GM23338 (cell line): Measurements from ENCODE around the gene TTLL8. TPM values are rescaled to one million over a fixed set of nuclear protein-coding genes. Genes with fewer than 3 reads are reported as not detected.
A peak's percentile ranks its signal among the peaks of the same experiment; 100 is the strongest.

Source experiments
- ATAC-seq: fragments of 200-7000 bp; cut with Tn5 transposase; 3 replicates; pipeline ENCODE4 v1.9.1; 2020
- DNase-seq: peaks from one replicate; pipeline ENCODE4 v3.0.0-alpha.2; 2015; ENCODE audit warnings: low spot score
- H2AFZ ChIP-seq: fragments of 200-600 bp; sonication (generic); 2 replicates; pipeline ENCODE4 v1.8.0; 2016; ENCODE audit warnings: antibody characterized with exemption, mild to moderate bottlenecking, moderate library complexity
- H3F3A ChIP-seq: fragments of 200-600 bp; sonication (generic); replicated peaks from 2 replicates; pipeline ENCODE4 v1.8.0; 2017; ENCODE audit warnings: antibody characterized with exemption, mixed run types, low read depth
- H3K27ac ChIP-seq: fragments of 200-600 bp; sonication (generic); 2 replicates; pipeline ENCODE4 v1.6.1; 2016; ENCODE audit warnings: low read depth
- H3K27me3 ChIP-seq: fragments of 200-600 bp; sonication (generic); 2 replicates; pipeline ENCODE4 v1.8.0; 2016; ENCODE audit warnings: mild to moderate bottlenecking, mixed run types, moderate library complexity; ENCODE audit not compliant: insufficient read depth
- H3K36me3 ChIP-seq: fragments of 200-600 bp; sonication (generic); 2 replicates; pipeline ENCODE4 v1.8.0; 2016; ENCODE audit warnings: mild to moderate bottlenecking; ENCODE audit not compliant: insufficient read depth
- H3K4me1 ChIP-seq: fragments of 200-600 bp; sonication (generic); 2 replicates; pipeline ENCODE4 v1.8.0; 2016; ENCODE audit warnings: mild to moderate bottlenecking, moderate library complexity; ENCODE audit not compliant: insufficient read depth
- H3K4me2 ChIP-seq: fragments of 200-600 bp; sonication (generic); 2 replicates; pipeline ENCODE4 v1.7.1; 2017; ENCODE audit warnings: mixed run types
- H3K4me3 ChIP-seq: fragments of 200-600 bp; sonication (generic); 2 replicates; pipeline ENCODE4 v1.6.1; 2016; ENCODE audit warnings: mixed run types
- H3K79me2 ChIP-seq: fragments of 200-600 bp; sonication (generic); replicated peaks from 2 replicates; pipeline ENCODE4 v1.8.0; 2017; ENCODE audit warnings: mild to moderate bottlenecking; ENCODE audit not compliant: insufficient read depth
- H3K9me2 ChIP-seq: fragments of 200-600 bp; sonication (generic); 2 replicates; pipeline ENCODE4 v1.8.0; 2017; ENCODE audit not compliant: insufficient read depth
- H4K20me1 ChIP-seq: fragments of 200-600 bp; sonication (generic); replicated peaks from 2 replicates; pipeline ENCODE4 v1.8.0; 2017; ENCODE audit warnings: mild to moderate bottlenecking; ENCODE audit not compliant: insufficient read depth
- H3K27ac Mint-ChIP-seq: 2 replicates; pipeline ENCODE4 v1.8.0; 2020; ENCODE audit warnings: inconsistent platforms, mild to moderate bottlenecking, moderate library complexity, mixed read lengths
- H3K27me3 Mint-ChIP-seq: 3 replicates; pipeline ENCODE4 v1.8.0; 2022; ENCODE audit warnings: low read depth, mild to moderate bottlenecking, moderate library complexity, mixed read lengths, inconsistent platforms; ENCODE audit not compliant: insufficient read depth, poor library complexity
- H3K36me3 Mint-ChIP-seq: 3 replicates; pipeline ENCODE4 v1.8.0; 2021; ENCODE audit warnings: low read depth, mild to moderate bottlenecking, inconsistent platforms, moderate library complexity, mixed read lengths
- H3K4me1 Mint-ChIP-seq: 3 replicates; pipeline ENCODE4 v1.8.0; 2020; ENCODE audit warnings: mild to moderate bottlenecking, inconsistent platforms, mixed read lengths
- H3K4me3 Mint-ChIP-seq: 3 replicates; pipeline ENCODE4 v1.8.0; 2021; ENCODE audit warnings: moderate library complexity, mild to moderate bottlenecking, inconsistent platforms, mixed read lengths
- H3K9me3 Mint-ChIP-seq: 3 replicates; pipeline ENCODE4 v1.8.0; 2020; ENCODE audit warnings: moderate library complexity, mild to moderate bottlenecking, inconsistent platforms, mixed read lengths
- CREB1 ChIP-seq: fragments of 250-450 bp; sonication (Bioruptor Pico); IDR thresholded peaks from 2 replicates; pipeline ENCODE4 v1.5.0; 2020; ENCODE audit warnings: low read depth, mild to moderate bottlenecking, moderate library complexity
- EZH2 ChIP-seq: fragments of 200-600 bp; sonication (generic); IDR thresholded peaks from one replicate; pipeline ENCODE4 v1.8.0; 2017; ENCODE audit warnings: antibody characterized with exemption, mild to moderate bottlenecking, low read depth; ENCODE audit not compliant: unreplicated experiment
- NANOG ChIP-seq: IDR thresholded peaks from 2 replicates; pipeline ENCODE4 v1.6.1; 2016; ENCODE audit warnings: antibody characterized with exemption, borderline replicate concordance
- POLR2AphosphoS5 ChIP-seq: IDR thresholded peaks from 2 replicates; pipeline ENCODE4 v1.6.1; 2016; ENCODE audit warnings: antibody characterized with exemption, low read depth
- STAT1 ChIP-seq: IDR thresholded peaks from one replicate; pipeline ENCODE4 v1.6.1; 2016; ENCODE audit warnings: antibody characterized with exemption; ENCODE audit not compliant: unreplicated experiment
- ZNF114 ChIP-seq: fragments of 250-450 bp; sonication (Bioruptor Pico); IDR thresholded peaks from 2 replicates; pipeline ENCODE4 v1.5.0; 2020; ENCODE audit warnings: mild to moderate bottlenecking, moderate library complexity
- ZNF331 ChIP-seq: fragments of 250-450 bp; sonication (Bioruptor Pico); IDR thresholded peaks from 2 replicates; pipeline ENCODE4 v1.5.0; 2020; ENCODE audit warnings: low read depth, mild to moderate bottlenecking, moderate library complexity
- polyA plus RNA-seq: library from polyadenylated mRNA; unstranded; fragments of >200 nt; fragmentation: Nextera tagmentation; extraction: Ambion mirVana; gene quantifications from 2 replicates; pipeline ENCODE4 v1.2.1, GENCODE V29; 2016
- total RNA-seq: library from RNA; depleted of rRNA; stranded (reverse); fragments of >200 nt; shearing (Covaris generic); gene quantifications from 2 replicates; pipeline ENCODE4 v1.2.3, GENCODE V29; 2014
- TF ChIP-seq, protein P1 (sequence below), 2 experiments: fragments of 200-600 bp in 1 of 2; sonication (generic) in 1 of 2; conservative IDR thresholded peaks; 2 replicates each; pipeline versions ENCODE4 v1.5.1 to v1.6.1; 2016 to 2017; ENCODE audit warnings: antibody characterized with exemption in 2 of 2, low read depth in 2 of 2, mild to moderate bottlenecking in 2 of 2, moderate library complexity in 1 of 2
- TF ChIP-seq, protein P2 (sequence below): fragments of 250-450 bp; sonication (Bioruptor Pico); IDR thresholded peaks from 2 replicates; pipeline ENCODE4 v1.5.0; 2020; ENCODE audit warnings: mild to moderate bottlenecking, moderate library complexity
- TF ChIP-seq, protein P3 (sequence below): IDR thresholded peaks from 2 replicates; pipeline ENCODE4 v1.6.1; 2016; ENCODE audit warnings: antibody characterized with exemption

The TTLL8 gene
- total and polyA plus RNA-seq, 2 experiments from 2014 or later = not detected

DNA sequence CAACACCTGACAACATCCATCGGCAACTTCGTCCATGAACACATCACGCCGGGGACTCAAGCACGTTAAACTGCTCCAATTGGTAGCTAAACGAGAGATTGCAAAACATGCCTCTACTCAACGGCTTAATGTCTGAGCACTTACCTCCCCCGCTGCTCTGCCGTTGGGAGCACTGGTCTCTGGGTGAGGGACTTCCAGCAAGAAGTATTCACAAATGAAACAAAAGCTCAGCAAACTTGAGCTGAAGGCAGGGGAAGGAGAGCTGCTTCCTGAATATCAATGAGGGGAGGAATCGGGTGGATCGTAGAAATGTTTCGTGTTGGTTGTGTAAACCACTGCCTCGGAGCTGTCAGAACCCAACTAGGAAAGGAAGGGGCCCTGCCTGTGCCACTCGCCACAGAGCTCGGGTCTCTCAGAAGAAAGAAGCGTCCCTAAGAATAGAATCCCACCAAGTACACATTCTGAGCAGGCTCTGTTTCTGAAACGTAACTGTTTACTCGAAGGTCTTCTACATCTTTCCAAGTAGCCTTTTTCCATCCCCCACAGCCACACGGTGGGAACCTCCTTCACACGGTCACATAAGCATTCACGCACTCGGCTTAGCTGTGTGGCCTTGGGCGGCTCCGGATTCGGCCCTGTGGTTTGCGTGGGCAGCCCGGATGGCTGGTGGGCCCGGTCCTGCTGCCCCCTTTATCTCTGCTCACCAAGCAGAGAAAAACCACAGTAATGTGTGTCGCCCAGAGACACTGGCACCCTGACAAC is 27.3 kb upstream of the TTLL8 start, which contains the start of gene MLC1:
Gene MLC1, minus strand, starts transcription at position 216 of the 762 bp plus-strand sequence. CDS start 524 bp downstream, outside the sequence.
- no peak within 1 kb of the TSS for H3K27ac Mint-ChIP-seq
- peaks cover 6% of the 10 kb centered on the region; the same call in 1 of the 3 replicates for H3K9me3 Mint-ChIP-seq
- DNase-seq (no peak), ATAC-seq (peak; percentile 18; the same call in 2 of the 3 replicates)
- no peaks in the 10 kb centered on the region for H3K79me2 ChIP-seq
- no peak within 1 kb of the TSS for H3K27ac ChIP-seq
- H3K4me1 ChIP-seq = no peaks in the 10 kb centered on the region; the same call in 1 of the 2 replicates
- H3K36me3 ChIP-seq = no peaks in the 10 kb centered on the region
- H3K4me2 ChIP-seq = 0 out of 2 replicates have a peak within 1 kb of the TSS, but pooled peaks have one; percentile 34
- H3K4me3 Mint-ChIP-seq = peak within 1 kb of the TSS; percentile 29; the same call in 2 of the 3 replicates
- H3K4me1 Mint-ChIP-seq = peaks cover 10% of the 10 kb centered on the region
- peaks cover 19% of the 10 kb centered on the region for H3K27me3 Mint-ChIP-seq
- no peak for TF ChIP-seq NANOG
- TF ChIP-seq ZNF114 (CRISPR knock-in tag) = no peak
- no peak for TF ChIP-seq CREB1 (CRISPR knock-in tag)
- TF ChIP-seq, protein P1, sequence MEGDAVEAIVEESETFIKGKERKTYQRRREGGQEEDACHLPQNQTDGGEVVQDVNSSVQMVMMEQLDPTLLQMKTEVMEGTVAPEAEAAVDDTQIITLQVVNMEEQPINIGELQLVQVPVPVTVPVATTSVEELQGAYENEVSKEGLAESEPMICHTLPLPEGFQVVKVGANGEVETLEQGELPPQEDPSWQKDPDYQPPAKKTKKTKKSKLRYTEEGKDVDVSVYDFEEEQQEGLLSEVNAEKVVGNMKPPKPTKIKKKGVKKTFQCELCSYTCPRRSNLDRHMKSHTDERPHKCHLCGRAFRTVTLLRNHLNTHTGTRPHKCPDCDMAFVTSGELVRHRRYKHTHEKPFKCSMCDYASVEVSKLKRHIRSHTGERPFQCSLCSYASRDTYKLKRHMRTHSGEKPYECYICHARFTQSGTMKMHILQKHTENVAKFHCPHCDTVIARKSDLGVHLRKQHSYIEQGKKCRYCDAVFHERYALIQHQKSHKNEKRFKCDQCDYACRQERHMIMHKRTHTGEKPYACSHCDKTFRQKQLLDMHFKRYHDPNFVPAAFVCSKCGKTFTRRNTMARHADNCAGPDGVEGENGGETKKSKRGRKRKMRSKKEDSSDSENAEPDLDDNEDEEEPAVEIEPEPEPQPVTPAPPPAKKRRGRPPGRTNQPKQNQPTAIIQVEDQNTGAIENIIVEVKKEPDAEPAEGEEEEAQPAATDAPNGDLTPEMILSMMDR (conservative IDR thresholded peaks at IDR 0.05; ENCODE audit: low read depth in 2 of 2) = no peak
- peak within 1 kb of the TSS; percentile 88 for H2AFZ ChIP-seq
- peaks cover 11% of the 10 kb centered on the region for H3K27me3 ChIP-seq
- peaks cover 5% of the 10 kb centered on the region; the same call in 1 of the 2 replicates for H3F3A ChIP-seq
- no peak within 1 kb of the TSS for H3K4me3 ChIP-seq
- no peaks in the 10 kb centered on the region for H4K20me1 ChIP-seq
- peaks cover 5% of the 10 kb centered on the region; the same call in 1 of the 3 replicates for H3K36me3 Mint-ChIP-seq
- no peaks in the 10 kb centered on the region for H3K9me2 ChIP-seq

- no peak overlapping the region for H3K27ac ChIP-seq
- H3K36me3 Mint-ChIP-seq = 0 out of 3 replicates have a peak, but pooled peaks cover 3% of the 10 kb centered on the region
- peaks cover 20% of the 10 kb centered on the region for H3K27me3 Mint-ChIP-seq
- no peak for ATAC-seq
- no peak overlapping the region; the same call in 2 of the 3 replicates for H3K4me3 Mint-ChIP-seq
- H3K27me3 ChIP-seq = peaks cover 7% of the 10 kb centered on the region; the same call in 1 of the 2 replicates
- H3K9me2 ChIP-seq = no peaks in the 10 kb centered on the region
- H3K4me1 Mint-ChIP-seq = peaks cover 10% of the 10 kb centered on the region
- H3K4me3 ChIP-seq = no peak overlapping the region
- no peak overlapping the region for H2AFZ ChIP-seq
- H3K4me1 ChIP-seq = no peaks in the 10 kb centered on the region; the same call in 1 of the 2 replicates
- H3K36me3 ChIP-seq = no peaks in the 10 kb centered on the region
- H3K79me2 ChIP-seq = no peaks in the 10 kb centered on the region
- no peak overlapping the region for H3K4me2 ChIP-seq
- H3K27ac Mint-ChIP-seq = no peak overlapping the region
- peaks cover 5% of the 10 kb centered on the region; the same call in 1 of the 2 replicates for H3F3A ChIP-seq
- no peaks in the 10 kb centered on the region for H4K20me1 ChIP-seq
- DNase-seq = no peak
- peaks cover 4% of the 10 kb centered on the region; the same call in 1 of the 3 replicates for H3K9me3 Mint-ChIP-seq
- TF ChIP-seq CREB1 (CRISPR knock-in tag) = no peak
- TF ChIP-seq, protein P2, sequence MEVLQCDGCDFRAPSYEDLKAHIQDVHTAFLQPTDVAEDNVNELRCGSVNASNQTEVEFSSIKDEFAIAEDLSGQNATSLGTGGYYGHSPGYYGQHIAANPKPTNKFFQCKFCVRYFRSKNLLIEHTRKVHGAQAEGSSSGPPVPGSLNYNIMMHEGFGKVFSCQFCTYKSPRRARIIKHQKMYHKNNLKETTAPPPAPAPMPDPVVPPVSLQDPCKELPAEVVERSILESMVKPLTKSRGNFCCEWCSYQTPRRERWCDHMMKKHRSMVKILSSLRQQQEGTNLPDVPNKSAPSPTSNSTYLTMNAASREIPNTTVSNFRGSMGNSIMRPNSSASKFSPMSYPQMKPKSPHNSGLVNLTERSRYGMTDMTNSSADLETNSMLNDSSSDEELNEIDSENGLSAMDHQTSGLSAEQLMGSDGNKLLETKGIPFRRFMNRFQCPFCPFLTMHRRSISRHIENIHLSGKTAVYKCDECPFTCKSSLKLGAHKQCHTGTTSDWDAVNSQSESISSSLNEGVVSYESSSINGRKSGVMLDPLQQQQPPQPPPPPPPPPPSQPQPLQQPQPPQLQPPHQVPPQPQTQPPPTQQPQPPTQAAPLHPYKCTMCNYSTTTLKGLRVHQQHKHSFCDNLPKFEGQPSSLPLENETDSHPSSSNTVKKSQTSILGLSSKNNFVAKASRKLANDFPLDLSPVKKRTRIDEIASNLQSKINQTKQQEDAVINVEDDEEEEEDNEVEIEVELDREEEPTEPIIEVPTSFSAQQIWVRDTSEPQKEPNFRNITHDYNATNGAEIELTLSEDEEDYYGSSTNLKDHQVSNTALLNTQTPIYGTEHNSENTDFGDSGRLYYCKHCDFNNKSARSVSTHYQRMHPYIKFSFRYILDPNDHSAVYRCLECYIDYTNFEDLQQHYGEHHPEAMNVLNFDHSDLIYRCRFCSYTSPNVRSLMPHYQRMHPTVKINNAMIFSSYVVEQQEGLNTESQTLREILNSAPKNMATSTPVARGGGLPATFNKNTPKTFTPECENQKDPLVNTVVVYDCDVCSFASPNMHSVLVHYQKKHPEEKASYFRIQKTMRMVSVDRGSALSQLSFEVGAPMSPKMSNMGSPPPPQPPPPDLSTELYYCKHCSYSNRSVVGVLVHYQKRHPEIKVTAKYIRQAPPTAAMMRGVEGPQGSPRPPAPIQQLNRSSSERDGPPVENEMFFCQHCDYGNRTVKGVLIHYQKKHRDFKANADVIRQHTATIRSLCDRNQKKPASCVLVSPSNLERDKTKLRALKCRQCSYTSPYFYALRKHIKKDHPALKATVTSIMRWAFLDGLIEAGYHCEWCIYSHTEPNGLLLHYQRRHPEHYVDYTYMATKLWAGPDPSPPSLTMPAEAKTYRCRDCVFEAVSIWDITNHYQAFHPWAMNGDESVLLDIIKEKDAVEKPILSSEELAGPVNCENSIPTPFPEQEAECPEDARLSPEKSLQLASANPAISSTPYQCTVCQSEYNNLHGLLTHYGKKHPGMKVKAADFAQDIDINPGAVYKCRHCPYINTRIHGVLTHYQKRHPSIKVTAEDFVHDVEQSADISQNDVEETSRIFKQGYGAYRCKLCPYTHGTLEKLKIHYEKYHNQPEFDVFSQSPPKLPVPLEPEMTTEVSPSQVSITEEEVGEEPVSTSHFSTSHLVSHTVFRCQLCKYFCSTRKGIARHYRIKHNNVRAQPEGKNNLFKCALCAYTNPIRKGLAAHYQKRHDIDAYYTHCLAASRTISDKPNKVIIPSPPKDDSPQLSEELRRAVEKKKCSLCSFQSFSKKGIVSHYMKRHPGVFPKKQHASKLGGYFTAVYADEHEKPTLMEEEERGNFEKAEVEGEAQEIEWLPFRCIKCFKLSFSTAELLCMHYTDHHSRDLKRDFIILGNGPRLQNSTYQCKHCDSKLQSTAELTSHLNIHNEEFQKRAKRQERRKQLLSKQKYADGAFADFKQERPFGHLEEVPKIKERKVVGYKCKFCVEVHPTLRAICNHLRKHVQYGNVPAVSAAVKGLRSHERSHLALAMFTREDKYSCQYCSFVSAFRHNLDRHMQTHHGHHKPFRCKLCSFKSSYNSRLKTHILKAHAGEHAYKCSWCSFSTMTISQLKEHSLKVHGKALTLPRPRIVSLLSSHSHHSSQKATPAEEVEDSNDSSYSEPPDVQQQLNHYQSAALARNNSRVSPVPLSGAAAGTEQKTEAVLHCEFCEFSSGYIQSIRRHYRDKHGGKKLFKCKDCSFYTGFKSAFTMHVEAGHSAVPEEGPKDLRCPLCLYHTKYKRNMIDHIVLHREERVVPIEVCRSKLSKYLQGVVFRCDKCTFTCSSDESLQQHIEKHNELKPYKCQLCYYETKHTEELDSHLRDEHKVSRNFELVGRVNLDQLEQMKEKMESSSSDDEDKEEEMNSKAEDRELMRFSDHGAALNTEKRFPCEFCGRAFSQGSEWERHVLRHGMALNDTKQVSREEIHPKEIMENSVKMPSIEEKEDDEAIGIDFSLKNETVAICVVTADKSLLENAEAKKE (CRISPR knock-in tag) = no peak
- no peak for TF ChIP-seq ZNF331 (CRISPR knock-in tag)
- TF ChIP-seq, protein P3, sequence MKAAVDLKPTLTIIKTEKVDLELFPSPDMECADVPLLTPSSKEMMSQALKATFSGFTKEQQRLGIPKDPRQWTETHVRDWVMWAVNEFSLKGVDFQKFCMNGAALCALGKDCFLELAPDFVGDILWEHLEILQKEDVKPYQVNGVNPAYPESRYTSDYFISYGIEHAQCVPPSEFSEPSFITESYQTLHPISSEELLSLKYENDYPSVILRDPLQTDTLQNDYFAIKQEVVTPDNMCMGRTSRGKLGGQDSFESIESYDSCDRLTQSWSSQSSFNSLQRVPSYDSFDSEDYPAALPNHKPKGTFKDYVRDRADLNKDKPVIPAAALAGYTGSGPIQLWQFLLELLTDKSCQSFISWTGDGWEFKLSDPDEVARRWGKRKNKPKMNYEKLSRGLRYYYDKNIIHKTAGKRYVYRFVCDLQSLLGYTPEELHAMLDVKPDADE = no peak
- TF ChIP-seq NANOG = no peak
- no peak for TF ChIP-seq POLR2AphosphoS5
- no peak for TF ChIP-seq EZH2
- no peak for TF ChIP-seq STAT1
These were observed 26.5 kb upstream of the TTLL8 start for GRCh38 chr22:50084614-50085021.
